Activated CD4-positive, alpha-beta T cell treated with anti-CD3 and anti-CD28 coated beads, Interleukin-2, amount 50 U/mL, for 48 hours (primary cell): Measurements from ENCODE around the gene CILP2.

Source experiments
- DNase-seq, 2 experiments: peaks; one replicate each; pipeline ENCODE4 v3.0.0-alpha.2; 2020

The CILP2 gene

GRCh38 chr19:19504754-19505668 lies 33.1 kb upstream of the CILP2 start:
- no peak for DNase-seq

GRCh38 chr19:19505669-19506326 lies 32.3 kb upstream of the CILP2 start:
- DNase-seq = no peak

- DNase-seq = no peak
These were observed 31.5 kb upstream of the CILP2 start for GRCh38 chr19:19506592-19506991.

GRCh38 chr19:19507354-19507753 lies 30.7 kb upstream of the CILP2 start:
- DNase-seq = no peak

GRCh38 chr19:19508217-19508616 lies 29.8 kb upstream of the CILP2 start:
- no peak for DNase-seq

- DNase-seq = no peak
These were observed 27.6 kb upstream of the CILP2 start for GRCh38 chr19:19510432-19510831.

GRCh38 chr19:19513682-19514081 lies 24.4 kb upstream of the CILP2 start:
- no peak for DNase-seq

- no peak for DNase-seq
These were observed 23.8 kb upstream of the CILP2 start for GRCh38 chr19:19514215-19514657.

GRCh38 chr19:19514881-19515641 lies 23.0 kb upstream of the CILP2 start, which contains the start of gene TSSK6:
Gene TSSK6, minus strand, starts transcription at chr19:19515548. Its CDS starts 121 bp downstream, at chr19:19515427.
- no peak for DNase-seq

- peak; percentile 95 to 96 for DNase-seq
These were observed 22.2 kb upstream of the CILP2 start, which contains the start of gene NDUFA13 for GRCh38 chr19:19515642-19516519. Gene NDUFA13, plus strand, starts transcription at chr19:19516225. Its CDS starts 14 bp downstream, at chr19:19516239.

- no peak for DNase-seq
These were observed 20.8 kb upstream of the CILP2 start for GRCh38 chr19:19517235-19517619.

GRCh38 chr19:19520989-19521388 lies 17.1 kb upstream of the CILP2 start:
- DNase-seq = no peak

- DNase-seq = no peak
These were observed 14.9 kb upstream of the CILP2 start for GRCh38 chr19:19523177-19523576.

GRCh38 chr19:19524053-19524452 lies 14.0 kb upstream of the CILP2 start:
- DNase-seq = no peak

- DNase-seq = no peak
These were observed 12.3 kb upstream of the CILP2 start for GRCh38 chr19:19525611-19526380.

- no peak for DNase-seq
These were observed 11.3 kb upstream of the CILP2 start for GRCh38 chr19:19526581-19527370.

- DNase-seq = no peak
These were observed 10.8 kb upstream of the CILP2 start for GRCh38 chr19:19527371-19527656.

GRCh38 chr19:19527674-19528625 lies 10.1 kb upstream of the CILP2 start:
- DNase-seq = no peak

- no peak for DNase-seq
These were observed 9.2 kb upstream of the CILP2 start, which contains the start of gene YJEFN3 for GRCh38 chr19:19528721-19529490. Gene YJEFN3, plus strand, starts transcription at chr19:19528911. Its CDS starts 22 bp downstream, at chr19:19528933.
